ENCODE measurements around the gene GALNT2.

The GALNT2 gene

DNA sequence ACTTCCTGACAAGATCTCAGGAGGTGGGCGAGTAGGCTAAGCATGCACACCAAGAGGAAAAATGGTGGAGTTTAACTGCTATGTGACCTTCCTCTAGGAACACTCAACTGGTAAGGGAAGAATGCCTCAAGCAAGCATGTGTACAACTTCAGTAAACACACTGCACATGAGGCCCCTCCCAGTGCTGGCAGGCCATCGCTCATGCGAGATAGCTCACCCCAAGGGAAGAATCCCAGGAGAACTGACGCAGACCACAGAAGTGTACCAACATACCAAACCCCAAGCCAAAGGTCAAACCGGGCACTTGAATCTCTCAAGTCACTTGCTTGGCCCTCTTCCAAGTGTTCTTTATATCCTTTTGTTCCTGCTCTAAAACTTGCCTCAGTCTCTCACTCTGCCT, 40.5 kb upstream of the GALNT2 start:
- no peaks in the 10 kb centered on the region for H3K4me1 ChIP-seq (ENCODE audit: control insufficient read depth, low read depth, low read length)
- no peak overlapping the region for H3K4me2 ChIP-seq (ENCODE audit: low read length)
- H3K79me2 ChIP-seq (ENCODE audit: control insufficient read depth, insufficient read depth, low read length) = no peaks in the 10 kb centered on the region
- H4K5ac ChIP-seq (ENCODE audit: low read length) = no peak overlapping the region
- no peak overlapping the region for H3K4ac ChIP-seq (ENCODE audit: low read depth, low read length)
- no peak overlapping the region for H3K9ac ChIP-seq (ENCODE audit: low read length)
- whole genome bisulfite sequencing (ENCODE audit: extremely low coverage, insufficient coverage, low lambda C conversion rate) = no CpG with 5 or more reads among the region's 5 CpGs
- DNase-seq = no peak
- H2AK5ac ChIP-seq (ENCODE audit: low read length) = no peak overlapping the region
- no peak overlapping the region for H3K23ac ChIP-seq (ENCODE audit: low read length)
- no peaks in the 10 kb centered on the region for H3K36me3 ChIP-seq (ENCODE audit: control insufficient read depth, insufficient read depth, low read length)
- H3K4me3 ChIP-seq (ENCODE audit: low read length) = no peak overlapping the region
- no peaks in the 10 kb centered on the region for H3K27me3 ChIP-seq (ENCODE audit: insufficient read depth, low read length, poor library complexity)
- H3K56ac ChIP-seq (ENCODE audit: low read length) = no peak overlapping the region
- H2BK5ac ChIP-seq (ENCODE audit: low read length) = no peak overlapping the region
- H4K8ac ChIP-seq (ENCODE audit: low read depth, low read length) = no peak overlapping the region
- H3K79me1 ChIP-seq (ENCODE audit: low read length) = no peaks in the 10 kb centered on the region
- H2BK120ac ChIP-seq (ENCODE audit: low read depth, low read length) = no peak overlapping the region
- H3K18ac ChIP-seq (ENCODE audit: low read length) = no peak overlapping the region
- no peak overlapping the region for H3K27ac ChIP-seq (ENCODE audit: low read depth, low read length)
- H2BK15ac ChIP-seq (replicated peaks; ENCODE audit: low read depth) = no peak overlapping the region

GRCh38 chr1:230028602-230029223, 38.3 kb upstream of the GALNT2 start:
- no CpG with 5 or more reads among the region's 11 CpGs for WGBS (ENCODE audit: extremely low coverage, insufficient coverage, low lambda C conversion rate)
- Histone ChIP-seq H3K9ac (ENCODE audit: low read length) (no peak overlapping the region), H2BK5ac (ENCODE audit: low read length) (no peak overlapping the region), H4K5ac (ENCODE audit: low read length) (no peak overlapping the region), H3K27ac (ENCODE audit: low read depth, low read length) (no peak overlapping the region), H3K4me1 (ENCODE audit: control insufficient read depth, low read depth, low read length) (no peaks in the 10 kb centered on the region), H2AK5ac (ENCODE audit: low read length) (no peak overlapping the region), H3K79me2 (ENCODE audit: control insufficient read depth, insufficient read depth, low read length) (no peaks in the 10 kb centered on the region), H3K36me3 (ENCODE audit: control insufficient read depth, insufficient read depth, low read length) (no peaks in the 10 kb centered on the region), H3K18ac (ENCODE audit: low read length) (no peak overlapping the region), H4K8ac (ENCODE audit: low read depth, low read length) (no peak overlapping the region), H3K27me3 (ENCODE audit: insufficient read depth, low read length, poor library complexity) (no peaks in the 10 kb centered on the region), H2BK120ac (ENCODE audit: low read depth, low read length) (no peak overlapping the region), H2BK15ac (replicated peaks; ENCODE audit: low read depth) (no peak overlapping the region), H3K4me3 (ENCODE audit: low read length) (no peak overlapping the region), H3K56ac (ENCODE audit: low read length) (no peak overlapping the region), H3K4me2 (ENCODE audit: low read length) (no peak overlapping the region), H3K4ac (ENCODE audit: low read depth, low read length) (no peak overlapping the region), H3K23ac (ENCODE audit: low read length) (no peak overlapping the region), H3K79me1 (ENCODE audit: low read length) (no peaks in the 10 kb centered on the region)
- DNase-seq = no peak

DNA sequence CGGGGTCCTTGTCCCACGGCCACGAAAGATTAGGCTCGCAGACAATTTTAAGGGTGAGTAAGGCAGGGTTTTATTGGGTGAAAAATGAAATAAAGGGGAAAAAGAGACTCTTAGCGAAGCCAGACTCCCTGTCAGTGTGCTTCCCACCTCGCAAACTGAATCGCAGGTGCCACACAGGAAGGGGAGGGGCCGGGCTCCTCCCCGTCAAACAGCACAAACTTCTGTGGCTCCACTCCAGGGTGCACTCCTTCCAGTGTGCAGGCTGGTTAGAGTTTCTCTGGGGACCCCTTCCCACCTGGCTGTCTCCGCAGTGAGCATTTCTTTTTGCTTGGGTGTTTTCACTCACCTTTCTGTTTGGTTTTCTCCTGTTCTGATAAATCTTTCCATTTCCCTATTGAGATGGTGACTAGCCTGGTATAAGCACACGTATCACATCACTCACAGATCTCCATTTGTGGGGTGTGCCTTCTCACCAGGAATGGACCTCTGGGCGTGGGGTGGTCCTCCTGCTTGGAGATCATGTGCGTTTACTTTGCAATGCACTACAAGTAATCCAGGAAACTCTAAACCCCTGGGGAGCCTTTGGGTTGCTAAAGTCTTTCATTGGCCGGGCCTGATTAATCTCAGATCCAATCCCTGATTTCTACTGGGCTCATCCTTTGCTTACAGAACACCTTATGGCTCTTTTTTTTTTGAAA, 37.6 kb upstream of the GALNT2 start:
- H2AK5ac ChIP-seq (ENCODE audit: low read length) = no peak overlapping the region
- H3K27ac ChIP-seq (ENCODE audit: low read depth, low read length) = no peak overlapping the region
- no peaks in the 10 kb centered on the region for H3K79me2 ChIP-seq (ENCODE audit: control insufficient read depth, insufficient read depth, low read length)
- no peak overlapping the region for H4K5ac ChIP-seq (ENCODE audit: low read length)
- no peak overlapping the region for H3K18ac ChIP-seq (ENCODE audit: low read length)
- DNase-seq = no peak
- no CpG with 5 or more reads among the region's 14 CpGs for WGBS (ENCODE audit: extremely low coverage, insufficient coverage, low lambda C conversion rate)
- no peak overlapping the region for H4K8ac ChIP-seq (ENCODE audit: low read depth, low read length)
- no peak overlapping the region for H2BK120ac ChIP-seq (ENCODE audit: low read depth, low read length)
- H3K9ac ChIP-seq (ENCODE audit: low read length) = no peak overlapping the region
- H3K79me1 ChIP-seq (ENCODE audit: low read length) = no peaks in the 10 kb centered on the region
- H3K4me3 ChIP-seq (ENCODE audit: low read length) = no peak overlapping the region
- H3K23ac ChIP-seq (ENCODE audit: low read length) = no peak overlapping the region
- no peak overlapping the region for H3K4ac ChIP-seq (ENCODE audit: low read depth, low read length)
- no peaks in the 10 kb centered on the region for H3K4me1 ChIP-seq (ENCODE audit: control insufficient read depth, low read depth, low read length)
- H3K36me3 ChIP-seq (ENCODE audit: control insufficient read depth, insufficient read depth, low read length) = no peaks in the 10 kb centered on the region
- no peaks in the 10 kb centered on the region for H3K27me3 ChIP-seq (ENCODE audit: insufficient read depth, low read length, poor library complexity)
- H2BK5ac ChIP-seq (ENCODE audit: low read length) = no peak overlapping the region
- no peak overlapping the region for H3K4me2 ChIP-seq (ENCODE audit: low read length)
- H2BK15ac ChIP-seq (replicated peaks; ENCODE audit: low read depth) = no peak overlapping the region
- no peak overlapping the region for H3K56ac ChIP-seq (ENCODE audit: low read length)

DNA sequence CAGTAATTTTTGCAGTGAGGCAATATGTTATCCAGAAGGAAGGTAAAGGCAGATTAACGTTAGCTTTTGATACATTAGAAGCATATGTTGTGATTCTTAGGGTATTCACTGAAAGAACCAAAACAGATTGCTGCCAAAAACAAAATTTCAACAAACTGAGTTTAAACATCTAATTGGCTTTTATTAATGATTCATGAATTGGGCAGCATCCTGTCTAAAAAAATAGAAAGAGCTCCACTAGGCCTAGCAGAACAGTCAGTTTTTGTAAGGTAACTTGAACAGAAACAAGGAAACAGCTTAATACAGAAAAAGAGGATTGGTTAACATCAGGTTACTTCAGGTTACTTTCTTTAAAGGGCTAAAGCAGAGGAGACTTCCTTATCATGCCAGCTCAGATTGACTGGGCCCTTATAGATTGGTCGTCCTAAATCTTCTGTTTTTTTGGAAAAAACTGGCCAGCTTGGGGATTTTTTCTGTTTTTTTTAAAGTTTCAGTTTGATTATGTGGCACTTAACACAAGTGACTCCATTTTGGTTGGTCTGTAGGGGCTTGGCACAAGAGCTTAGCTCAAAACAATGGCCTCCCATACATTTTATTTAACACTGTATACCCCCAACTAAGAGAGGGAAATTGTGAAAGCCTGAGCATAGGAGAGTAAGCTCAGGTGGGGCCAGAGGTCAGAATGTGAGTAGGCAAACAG, 36.8 kb upstream of the GALNT2 start:
- no peak overlapping the region for H4K5ac ChIP-seq (ENCODE audit: low read length)
- no peak overlapping the region for H4K8ac ChIP-seq (ENCODE audit: low read depth, low read length)
- H3K4me2 ChIP-seq (ENCODE audit: low read length) = no peak overlapping the region
- DNase-seq = no peak
- no peak overlapping the region for H2BK5ac ChIP-seq (ENCODE audit: low read length)
- H3K27ac ChIP-seq (ENCODE audit: low read depth, low read length) = no peak overlapping the region
- H2AK5ac ChIP-seq (ENCODE audit: low read length) = no peak overlapping the region
- no peaks in the 10 kb centered on the region for H3K79me2 ChIP-seq (ENCODE audit: control insufficient read depth, insufficient read depth, low read length)
- no peak overlapping the region for H2BK15ac ChIP-seq (replicated peaks; ENCODE audit: low read depth)
- H3K4me3 ChIP-seq (ENCODE audit: low read length) = no peak overlapping the region
- no peaks in the 10 kb centered on the region for H3K36me3 ChIP-seq (ENCODE audit: control insufficient read depth, insufficient read depth, low read length)
- H3K18ac ChIP-seq (ENCODE audit: low read length) = no peak overlapping the region
- no peak overlapping the region for H3K4ac ChIP-seq (ENCODE audit: low read depth, low read length)
- H3K27me3 ChIP-seq (ENCODE audit: insufficient read depth, low read length, poor library complexity) = no peaks in the 10 kb centered on the region
- no peak overlapping the region for H2BK120ac ChIP-seq (ENCODE audit: low read depth, low read length)
- H3K4me1 ChIP-seq (ENCODE audit: control insufficient read depth, low read depth, low read length) = no peaks in the 10 kb centered on the region
- no peak overlapping the region for H3K9ac ChIP-seq (ENCODE audit: low read length)
- H3K56ac ChIP-seq (ENCODE audit: low read length) = no peak overlapping the region
- no peaks in the 10 kb centered on the region for H3K79me1 ChIP-seq (ENCODE audit: low read length)
- no CpG with 5 or more reads among the region's 2 CpGs for WGBS (ENCODE audit: extremely low coverage, insufficient coverage, low lambda C conversion rate)
- no peak overlapping the region for H3K23ac ChIP-seq (ENCODE audit: low read length)

DNA sequence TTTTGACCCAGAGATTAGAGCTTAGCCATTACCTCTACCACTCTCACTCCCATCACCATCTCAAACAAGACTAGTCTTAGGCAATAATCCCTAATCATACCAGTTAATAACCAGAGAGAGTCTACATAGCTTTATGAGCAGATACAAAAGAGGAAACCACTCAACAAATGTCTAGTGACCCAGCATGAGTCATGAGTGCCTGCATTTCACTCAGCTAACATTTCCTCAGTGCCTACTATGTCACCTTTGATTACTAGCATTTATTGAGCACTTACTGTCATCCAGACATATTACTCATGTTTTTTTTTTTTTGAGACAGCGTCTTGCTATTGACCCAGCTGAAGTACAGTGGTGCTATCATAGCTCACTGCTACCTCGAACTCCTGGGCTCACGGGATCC, 35.9 kb upstream of the GALNT2 start:
- Histone ChIP-seq H3K36me3 (ENCODE audit: control insufficient read depth, insufficient read depth, low read length) (no peaks in the 10 kb centered on the region), H3K56ac (ENCODE audit: low read length) (no peak overlapping the region), H3K4me3 (ENCODE audit: low read length) (no peak overlapping the region), H3K18ac (ENCODE audit: low read length) (no peak overlapping the region), H3K4me2 (ENCODE audit: low read length) (no peak overlapping the region), H3K4ac (ENCODE audit: low read depth, low read length) (no peak overlapping the region), H3K27ac (ENCODE audit: low read depth, low read length) (no peak overlapping the region), H4K5ac (ENCODE audit: low read length) (no peak overlapping the region), H2BK15ac (replicated peaks; ENCODE audit: low read depth) (no peak overlapping the region), H3K27me3 (ENCODE audit: insufficient read depth, low read length, poor library complexity) (no peaks in the 10 kb centered on the region), H3K4me1 (ENCODE audit: control insufficient read depth, low read depth, low read length) (no peaks in the 10 kb centered on the region), H3K79me2 (ENCODE audit: control insufficient read depth, insufficient read depth, low read length) (no peaks in the 10 kb centered on the region), H3K23ac (ENCODE audit: low read length) (no peak overlapping the region), H3K9ac (ENCODE audit: low read length) (no peak overlapping the region), H3K79me1 (ENCODE audit: low read length) (no peaks in the 10 kb centered on the region), H2AK5ac (ENCODE audit: low read length) (no peak overlapping the region), H4K8ac (ENCODE audit: low read depth, low read length) (no peak overlapping the region), H2BK5ac (ENCODE audit: low read length) (no peak overlapping the region), H2BK120ac (ENCODE audit: low read depth, low read length) (no peak overlapping the region)
- WGBS (ENCODE audit: extremely low coverage, insufficient coverage, low lambda C conversion rate) = no CpG with 5 or more reads among the region's 3 CpGs
- DNase-seq = no peak

All from mesendoderm (in vitro differentiated cells).